IMR-90 (cell line): ENCODE measurements around the gene CAGE1. TPM values are rescaled to one million over a fixed set of nuclear protein-coding genes. Genes with fewer than 3 reads are reported as not detected.

Source experiments
- ATAC-seq: fragments of 200-7000 bp; cut with Tn5 transposase; 2 replicates; pipeline ENCODE4 v1.9.1; 2020; ENCODE audit warnings: low read depth, mild to moderate bottlenecking, moderate library complexity
- BruUV-seq: library from RNA; stranded (reverse); fragments of 400-500 nt; replicated peaks from 2 replicates; lab custom pipeline; 2021; lab: Mats Ljungman, UMichigan
- CTCF ChIA-PET: fragments of 300-600 bp; formaldehyde crosslinking; extraction: SDS; loops from one replicate; lab custom pipeline; 2021; ENCODE audit warnings: antibody characterized with exemption; lab: Yijun Ruan, JAX
- POLR2A ChIA-PET: fragments of 300-600 bp; sonication (Branson Sonifier 250); formaldehyde crosslinking; loops from one replicate; lab custom pipeline; 2022; ENCODE audit warnings: antibody characterized with exemption; ENCODE audit not compliant: unreplicated experiment; lab: Charles Lee
- DNase-seq: peaks from one replicate; pipeline ENCODE4 v3.0.0; 2013
- H2AFZ ChIP-seq: replicated peaks from 2 replicates; pipeline ENCODE3; 2013; ENCODE audit warnings: low read length, mild to moderate bottlenecking; ENCODE audit not compliant: poor library complexity
- H2AK5ac ChIP-seq: 2 replicates; pipeline ENCODE4 v1.6.1; 2013; ENCODE audit warnings: low read depth, low read length, inconsistent platforms
- H2AK9ac ChIP-seq: replicated peaks from 2 replicates; pipeline ENCODE3; 2013; ENCODE audit warnings: mild to moderate bottlenecking, low read depth, low read length, moderate library complexity; ENCODE audit not compliant: poor library complexity
- H2BK120ac ChIP-seq: 2 replicates; pipeline ENCODE4 v1.6.1; 2013; ENCODE audit warnings: low read depth, low read length, inconsistent platforms
- H2BK15ac ChIP-seq: 3 replicates; pipeline ENCODE4 v1.6.1; 2013; ENCODE audit warnings: low read depth, low read length, inconsistent platforms
- H2BK20ac ChIP-seq: 2 replicates; pipeline ENCODE4 v1.6.1; 2013; ENCODE audit warnings: low read depth, mild to moderate bottlenecking, inconsistent platforms, low read length, moderate library complexity
- H2BK5ac ChIP-seq: 2 replicates; pipeline ENCODE4 v1.6.1; 2013; ENCODE audit warnings: mild to moderate bottlenecking, low read depth, low read length, inconsistent platforms; ENCODE audit not compliant: poor library complexity, severe bottlenecking
- H3K14ac ChIP-seq: replicated peaks from 2 replicates; pipeline ENCODE4 v1.6.1; 2013; ENCODE audit warnings: low read depth, low read length, inconsistent platforms
- H3K18ac ChIP-seq: 2 replicates; pipeline ENCODE4 v1.6.1; 2013; ENCODE audit warnings: low read depth, low read length, control low read depth
- H3K23ac ChIP-seq: 2 replicates; pipeline ENCODE4 v1.6.1; 2013; ENCODE audit warnings: low read depth, low read length, inconsistent platforms
- H3K27ac ChIP-seq: 2 replicates; pipeline ENCODE4 v1.5.1; 2013; ENCODE audit warnings: mild to moderate bottlenecking, control low read depth, low read length; ENCODE audit not compliant: insufficient read depth
- H3K27me3 ChIP-seq: 2 replicates; pipeline ENCODE4 v1.6.1; 2013; ENCODE audit warnings: low read length; ENCODE audit not compliant: control insufficient read depth, insufficient read depth
- H3K36me3 ChIP-seq: 2 replicates; pipeline ENCODE4 v1.6.1; 2013; ENCODE audit warnings: low read length, mixed read lengths; ENCODE audit not compliant: control insufficient read depth, insufficient read depth
- H3K4ac ChIP-seq: 2 replicates; pipeline ENCODE4 v1.6.1; 2013; ENCODE audit warnings: low read depth, low read length, inconsistent platforms
- H3K4me1 ChIP-seq: 2 replicates; pipeline ENCODE4 v1.6.1; 2013; ENCODE audit warnings: low read length, mixed read lengths; ENCODE audit not compliant: control insufficient read depth, insufficient read depth
- H3K4me2 ChIP-seq: 2 replicates; pipeline ENCODE4 v1.6.1; 2013; ENCODE audit warnings: low read depth, mild to moderate bottlenecking, control low read depth, low read length, moderate library complexity
- H3K4me3 ChIP-seq: 2 replicates; pipeline ENCODE4 v1.5.1; 2013; ENCODE audit warnings: low read depth, mild to moderate bottlenecking, control low read depth, low read length, moderate library complexity; ENCODE audit not compliant: insufficient read depth
- H3K56ac ChIP-seq: 2 replicates; pipeline ENCODE4 v1.6.1; 2013; ENCODE audit warnings: low read length, inconsistent platforms; ENCODE audit not compliant: insufficient read depth; ENCODE audit errors: extremely low read depth
- H3K79me1 ChIP-seq, 2 experiments: 2 replicates each; pipeline ENCODE4 v1.6.1; 2013; ENCODE audit warnings: low read length in 2 of 2, inconsistent platforms in 1 of 2, low read depth in 1 of 2
- H3K9ac ChIP-seq: 2 replicates; pipeline ENCODE4 v1.6.1; 2013; ENCODE audit warnings: low read depth, low read length, control low read depth
- H3K9me1 ChIP-seq: 2 replicates; pipeline ENCODE4 v1.6.1; 2013; ENCODE audit warnings: low read length, inconsistent platforms; ENCODE audit not compliant: insufficient read depth
- H3K9me3 ChIP-seq: 2 replicates; pipeline ENCODE4 v1.6.1; 2013; ENCODE audit warnings: low read length; ENCODE audit not compliant: control insufficient read depth, insufficient read depth
- H4K20me1 ChIP-seq: 2 replicates; pipeline ENCODE4 v1.6.1; 2013; ENCODE audit warnings: low read length, inconsistent platforms; ENCODE audit not compliant: insufficient read depth
- H4K5ac ChIP-seq: 2 replicates; pipeline ENCODE4 v1.6.1; 2013; ENCODE audit warnings: mild to moderate bottlenecking, low read depth, low read length, control low read depth
- H4K8ac ChIP-seq, 2 experiments: 2 replicates each; pipeline ENCODE4 v1.6.1; 2013; ENCODE audit warnings: low read depth in 2 of 2, low read length in 2 of 2, control low read depth in 1 of 2, inconsistent platforms in 1 of 2
- H4K91ac ChIP-seq: 2 replicates; pipeline ENCODE4 v1.6.1; 2013; ENCODE audit warnings: low read depth, low read length, inconsistent platforms; ENCODE audit not compliant: insufficient read depth
- CEBPB ChIP-seq: IDR thresholded peaks from 2 replicates; pipeline ENCODE4 v1.6.1; 2012; ENCODE audit warnings: low read depth, low read length, improper control_type of control experiment
- CHD1 ChIP-seq: IDR thresholded peaks from 2 replicates; pipeline ENCODE4 v1.6.1; 2012; ENCODE audit warnings: low read depth, low read length, improper control_type of control experiment
- FOS ChIP-seq: fragments of 150-350 bp; IDR thresholded peaks from 2 replicates; pipeline ENCODE4 v1.6.1; 2016; ENCODE audit warnings: low read depth, low read length
- MAFK ChIP-seq: IDR thresholded peaks from 2 replicates; pipeline ENCODE4 v1.6.1; 2012; ENCODE audit warnings: low read depth, low read length, improper control_type of control experiment
- MAZ ChIP-seq: IDR thresholded peaks from 2 replicates; pipeline ENCODE4 v1.6.1; 2012; ENCODE audit warnings: low read depth, mild to moderate bottlenecking, low read length, improper control_type of control experiment, moderate library complexity, borderline replicate concordance
- MXI1 ChIP-seq: IDR thresholded peaks from 2 replicates; pipeline ENCODE4 v1.6.1; 2012; ENCODE audit warnings: low read depth, mild to moderate bottlenecking, low read length, moderate library complexity, borderline replicate concordance
- NFE2L2 ChIP-seq: fragments of 150-350 bp; IDR thresholded peaks from 2 replicates; pipeline ENCODE4 v1.6.1; 2016; ENCODE audit warnings: low read depth, mild to moderate bottlenecking, low read length
- RAD21 ChIP-seq: IDR thresholded peaks from 2 replicates; pipeline ENCODE4 v1.6.1; 2012; ENCODE audit warnings: low read length, improper control_type of control experiment
- RCOR1 ChIP-seq: IDR thresholded peaks from 2 replicates; pipeline ENCODE4 v1.6.1; 2012; ENCODE audit warnings: mild to moderate bottlenecking, low read length, improper control_type of control experiment; ENCODE audit not compliant: insufficient replicate concordance
- RFX5 ChIP-seq: IDR thresholded peaks from 2 replicates; pipeline ENCODE4 v1.8.0; 2012; ENCODE audit warnings: low read depth, mild to moderate bottlenecking, low read length, moderate library complexity
- SMC3 ChIP-seq: fragments of 150-350 bp; IDR thresholded peaks from 2 replicates; pipeline ENCODE4 v1.6.1; 2016; ENCODE audit warnings: low read depth, mild to moderate bottlenecking, antibody characterized with exemption, low read length, moderate library complexity
- WGBS, 2 experiments: methylation state at CpG; one replicate each; pipeline versions ENCODE4 v1.1.5 to v1.1.7; 2013; ENCODE audit warnings: missing lambda C conversion rate in 2 of 2; ENCODE audit not compliant: insufficient read length in 1 of 2; ENCODE audit errors: extremely low coverage in 2 of 2; 5-methylcytosine and 5-hydroxymethylcytosine counted together
- dilution Hi-C: fragments of 300-500 bp; cut with HindIII; formaldehyde crosslinking; loops from one replicate; pipeline ENCODE4 v1.14.3; 2018; ENCODE audit warnings: low sequenced_read_pairs; ENCODE audit not compliant: unreplicated experiment
- in situ Hi-C: fragments of 300-500 bp; cut with MboI; formaldehyde crosslinking; loops from 3 replicates; pipeline ENCODE4 v1.14.3; 2019; ENCODE audit warnings: low sequenced_read_pairs, inconsistent platforms, mixed read lengths
- intact Hi-C: fragments of 100-400 bp; cut with micrococcal nuclease; formaldehyde crosslinking; loops from 2 replicates; pipeline ENCODE4 v1.10.0; 2022
- polyA plus RNA-seq, 3 experiments: library from polyadenylated mRNA; depleted of rRNA; stranded (reverse); fragments of >200 nt; gene quantifications; 2 replicates each; pipeline ENCODE4 v1.2.3, GENCODE V29; 2012; ENCODE audit warnings: low replicate concordance in 1 of 3
- total RNA-seq: library from RNA; depleted of rRNA; stranded (reverse); fragments of >200 nt; gene quantifications from 2 replicates; pipeline ENCODE4 v1.2.3, GENCODE V29; 2012
- TF ChIP-seq, protein P1 (sequence below): fragments of 150-350 bp; IDR thresholded peaks from 2 replicates; pipeline ENCODE4 v1.6.1; 2017; ENCODE audit warnings: mild to moderate bottlenecking, antibody characterized with exemption, low read length, low read depth
- TF ChIP-seq, protein P2 (sequence below): fragments of 150-350 bp; IDR thresholded peaks from 2 replicates; pipeline ENCODE4 v1.6.1; 2016; ENCODE audit warnings: low read depth, mild to moderate bottlenecking, low read length, moderate library complexity, borderline replicate concordance

CAGE1 gene
- total and polyA plus RNA-seq, 2 of the 4 experiments (the other 2 are of a cell fraction) = not detected

DNA sequence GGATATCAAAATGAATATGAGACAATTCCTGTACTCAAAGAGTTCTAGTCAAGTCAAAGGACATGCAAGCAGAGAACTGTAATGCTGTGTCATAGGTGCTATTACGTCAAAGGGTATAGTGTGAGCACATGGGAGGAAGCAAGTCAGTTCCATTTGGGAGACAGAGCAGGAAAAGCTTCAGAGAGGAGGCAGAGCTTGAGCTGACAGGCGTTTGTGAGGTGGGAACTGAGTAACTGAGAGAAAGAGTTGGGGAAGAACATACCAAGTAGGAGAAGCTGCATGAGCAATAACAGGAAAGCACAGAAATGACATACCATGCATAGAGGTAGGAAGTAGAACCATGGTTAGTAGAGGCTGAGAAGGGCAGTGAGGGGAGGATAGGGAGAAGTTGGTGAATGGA lies 61.3 kb downstream of the CAGE1 start:
- H3K36me3 ChIP-seq = no peaks in the 10 kb centered on the region
- no peak overlapping the region for H3K4ac ChIP-seq
- no peak overlapping the region for H4K5ac ChIP-seq
- DNase-seq (no peak), ATAC-seq (no peak)
- no peak overlapping the region for H3K9ac ChIP-seq
- no peak overlapping the region for H3K14ac ChIP-seq
- H2BK20ac ChIP-seq = no peak overlapping the region
- no peaks in the 10 kb centered on the region for H3K4me1 ChIP-seq
- no peak overlapping the region for H3K4me3 ChIP-seq
- intact Hi-C loops = no loop called here
- H3K4me2 ChIP-seq = no peak overlapping the region
- no peak overlapping the region for H2AK5ac ChIP-seq
- no peaks in the 10 kb centered on the region for H4K20me1 ChIP-seq
- 0% methylated on average over 1 of the region's 2 CpGs; no CpG with 5 or more reads in 1 of the 2 experiments for WGBS, 2 experiments
- no peak overlapping the region for H4K91ac ChIP-seq
- no peak for TF ChIP-seq FOS
- TF ChIP-seq MAFK = no peak
- no peak for TF ChIP-seq MXI1
- TF ChIP-seq RFX5 = no peak
- TF ChIP-seq CEBPB = no peak
- TF ChIP-seq MAZ = no peak
- no peak for TF ChIP-seq SMC3
- TF ChIP-seq, protein P1, sequence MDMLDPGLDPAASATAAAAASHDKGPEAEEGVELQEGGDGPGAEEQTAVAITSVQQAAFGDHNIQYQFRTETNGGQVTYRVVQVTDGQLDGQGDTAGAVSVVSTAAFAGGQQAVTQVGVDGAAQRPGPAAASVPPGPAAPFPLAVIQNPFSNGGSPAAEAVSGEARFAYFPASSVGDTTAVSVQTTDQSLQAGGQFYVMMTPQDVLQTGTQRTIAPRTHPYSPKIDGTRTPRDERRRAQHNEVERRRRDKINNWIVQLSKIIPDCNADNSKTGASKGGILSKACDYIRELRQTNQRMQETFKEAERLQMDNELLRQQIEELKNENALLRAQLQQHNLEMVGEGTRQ = no peak
- no peak for TF ChIP-seq NFE2L2
- TF ChIP-seq, protein P2, sequence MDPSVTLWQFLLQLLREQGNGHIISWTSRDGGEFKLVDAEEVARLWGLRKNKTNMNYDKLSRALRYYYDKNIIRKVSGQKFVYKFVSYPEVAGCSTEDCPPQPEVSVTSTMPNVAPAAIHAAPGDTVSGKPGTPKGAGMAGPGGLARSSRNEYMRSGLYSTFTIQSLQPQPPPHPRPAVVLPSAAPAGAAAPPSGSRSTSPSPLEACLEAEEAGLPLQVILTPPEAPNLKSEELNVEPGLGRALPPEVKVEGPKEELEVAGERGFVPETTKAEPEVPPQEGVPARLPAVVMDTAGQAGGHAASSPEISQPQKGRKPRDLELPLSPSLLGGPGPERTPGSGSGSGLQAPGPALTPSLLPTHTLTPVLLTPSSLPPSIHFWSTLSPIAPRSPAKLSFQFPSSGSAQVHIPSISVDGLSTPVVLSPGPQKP = no peak
- TF ChIP-seq RCOR1 = no peak
- TF ChIP-seq RAD21 = no peak
- no peak for TF ChIP-seq CHD1
- no peaks in the 10 kb centered on the region for H3K9me1 ChIP-seq
- BruUV-seq = no TSS peak
- no peak overlapping the region for H4K8ac ChIP-seq
- H2BK120ac ChIP-seq = no peak overlapping the region
- no peak overlapping the region for H2BK15ac ChIP-seq
- H3K9me3 ChIP-seq = no peaks in the 10 kb centered on the region
- in situ Hi-C loops = no loop called here
- H3K27ac ChIP-seq = no peak overlapping the region
- H3K18ac ChIP-seq = no peak overlapping the region
- H3K79me1 ChIP-seq = no peaks in the 10 kb centered on the region
- no peaks in the 10 kb centered on the region; the same call in 1 of the 2 replicates for H3K27me3 ChIP-seq
- ChIA-PET CTCF (interaction anchor here (1.0 kb wide), 1 partner anchor 11 kb away, joined by 3 read pairs; no protein-coding TSS in a partner anchor), POLR2A (no interaction called here)
- H3K56ac ChIP-seq = no peak overlapping the region
- no peak overlapping the region for H2AK9ac ChIP-seq
- dilution Hi-C loops = no loop called here
- H2AFZ ChIP-seq = no peak overlapping the region
- no peak overlapping the region for H3K23ac ChIP-seq
- no peak overlapping the region for H2BK5ac ChIP-seq
